GM03348 (cell line): ENCODE results near the gene CCDC112.
"Not testable (repeated sequence)": the region's sequence is repeated elsewhere in the genome, so short reads cannot be mapped to it uniquely, and the experiment has no call there.

Source experiments
- DNase-seq: peaks from one replicate; pipeline ENCODE4 v3.0.0; 2012; ENCODE audit warnings: low spot score

The CCDC112 gene

GRCh38 chr5:115260248-115260647 lies 36.2 kb downstream of the CCDC112 start:
- no peak for DNase-seq

DNA sequence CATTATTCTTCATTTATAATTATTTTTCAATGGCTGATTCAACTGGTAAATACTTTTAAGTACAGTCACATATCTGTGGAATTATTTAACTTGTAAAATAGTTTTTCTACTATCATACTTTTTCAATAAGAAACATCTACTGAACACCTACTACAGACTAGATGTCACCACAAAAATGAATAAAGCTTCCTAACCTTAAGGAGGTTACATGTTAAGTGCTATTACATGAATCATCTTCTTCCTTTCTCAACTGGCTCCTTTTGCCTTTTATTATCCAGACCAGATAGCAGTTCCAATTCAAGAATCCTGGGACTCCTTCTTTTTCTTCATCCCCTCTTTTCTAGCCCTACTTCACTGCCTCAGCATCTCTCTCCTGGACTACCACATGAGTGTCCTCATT lies 38.5 kb downstream of the CCDC112 start:
- peak; percentile 43 for DNase-seq

DNA sequence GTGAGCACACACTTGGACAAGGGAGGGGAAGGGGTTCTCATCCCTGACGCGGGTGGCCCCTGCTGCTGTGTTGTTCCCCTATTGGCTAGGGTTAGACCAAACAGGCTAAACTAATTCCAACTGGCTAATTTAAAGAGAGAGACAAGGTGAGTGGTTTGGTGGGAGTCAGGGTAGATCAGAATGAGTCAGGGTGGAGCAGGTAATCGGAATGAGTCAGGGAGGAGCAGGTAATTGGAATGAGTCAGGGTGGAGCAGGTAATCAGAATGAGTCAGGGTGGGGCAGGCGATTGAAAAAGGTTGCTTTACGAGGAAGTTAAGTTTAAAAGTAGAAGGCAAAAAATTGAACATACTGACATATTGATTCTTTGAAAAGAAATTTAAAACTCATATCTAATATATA lies 47.1 kb downstream of the CCDC112 start:
- DNase-seq, result not testable (repeated sequence)

DNA sequence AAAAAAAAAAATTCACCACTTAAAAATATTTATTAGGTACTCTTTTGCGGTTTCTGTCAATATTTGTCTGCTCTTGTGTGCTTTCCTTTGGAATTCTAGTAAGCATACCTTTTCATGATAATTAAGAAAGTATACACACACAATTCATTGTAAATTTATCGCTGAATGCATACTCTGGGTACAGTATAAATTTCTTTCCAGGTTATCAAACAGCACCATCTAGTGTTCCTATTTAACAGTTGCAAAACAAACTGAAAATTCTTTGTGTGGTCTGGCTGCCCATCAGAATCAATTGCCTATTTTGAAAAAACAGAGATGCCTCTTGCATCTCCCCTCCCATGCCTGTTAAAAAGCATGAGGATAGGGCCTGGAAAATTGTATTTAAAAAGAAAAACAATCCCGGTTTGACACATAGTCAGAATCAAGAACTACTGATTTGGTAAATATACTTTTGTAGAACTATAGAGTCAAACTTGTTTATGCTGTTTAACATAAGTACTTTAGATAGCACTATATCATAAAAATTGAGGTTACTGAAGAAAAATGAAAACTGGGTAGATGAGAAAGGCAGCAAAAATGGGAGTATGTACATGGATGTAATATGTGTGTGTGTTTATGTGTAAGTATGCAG lies 50.0 kb downstream of the CCDC112 start:
- peak; percentile 61 for DNase-seq

- peak; percentile 21 for DNase-seq
Observed at GRCh38 chr5:115243412-115243811, 53.0 kb downstream of the CCDC112 start.

GRCh38 chr5:115241881-115242642 lies 54.4 kb downstream of the CCDC112 start:
- no peak for DNase-seq

GRCh38 chr5:115237066-115237465 lies 59.4 kb downstream of the CCDC112 start:
- DNase-seq, result no peak

DNA sequence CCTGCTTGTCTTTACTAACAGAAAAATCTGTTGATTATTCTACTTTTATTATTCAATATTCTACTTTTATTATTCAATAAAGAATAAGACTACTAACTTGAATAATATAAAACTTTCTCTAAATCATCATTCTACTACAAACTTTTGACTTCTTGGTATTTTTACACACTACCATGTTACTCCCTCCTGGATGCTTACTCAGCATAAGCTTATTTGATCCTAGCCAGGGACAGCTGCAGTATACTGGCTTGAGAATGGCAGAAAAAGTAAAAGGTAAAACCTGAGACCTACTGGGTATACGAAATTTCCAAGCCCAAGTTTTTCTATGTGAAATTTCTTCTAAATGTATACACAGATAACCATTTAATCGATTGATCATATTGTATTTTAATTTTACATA lies 59.9 kb downstream of the CCDC112 start:
- DNase-seq, result no peak

DNA sequence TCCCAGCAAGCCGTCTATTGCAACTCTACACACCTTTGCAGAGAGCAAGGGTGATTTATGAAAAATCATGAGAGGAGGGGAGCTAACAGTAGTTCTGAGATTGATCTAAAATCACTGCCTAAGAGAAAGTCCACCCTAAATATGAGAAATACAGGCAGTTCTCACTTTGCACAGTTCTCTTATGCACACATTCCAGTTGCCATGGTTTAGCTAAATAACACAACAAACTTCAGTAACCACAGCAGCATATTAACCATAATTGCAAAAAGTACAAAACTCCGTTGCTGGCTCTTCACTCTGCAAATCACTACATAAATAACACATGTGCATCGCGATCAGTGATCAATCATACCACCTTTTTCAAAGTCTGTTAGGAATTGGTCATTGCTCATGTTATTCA lies 64.9 kb downstream of the CCDC112 start:
- DNase-seq, result no peak

- DNase-seq, result no peak
Observed at GRCh38 chr5:115229606-115230005, 66.8 kb downstream of the CCDC112 start.

- no peak for DNase-seq
Observed at GRCh38 chr5:115227281-115227680, 69.2 kb downstream of the CCDC112 start.
